Measurements from ENCODE around the gene ZNF69. TPM values are rescaled to one million over a fixed set of nuclear protein-coding genes. Genes with fewer than 3 reads are reported as not detected.
"Not testable (repeated sequence)": the region's sequence is repeated elsewhere in the genome, so short reads cannot be mapped to it uniquely, and the experiment has no call there.

ZNF69 gene
- total RNA-seq, 1 experiment from 2014 or later = 28.7 TPM

DNA sequence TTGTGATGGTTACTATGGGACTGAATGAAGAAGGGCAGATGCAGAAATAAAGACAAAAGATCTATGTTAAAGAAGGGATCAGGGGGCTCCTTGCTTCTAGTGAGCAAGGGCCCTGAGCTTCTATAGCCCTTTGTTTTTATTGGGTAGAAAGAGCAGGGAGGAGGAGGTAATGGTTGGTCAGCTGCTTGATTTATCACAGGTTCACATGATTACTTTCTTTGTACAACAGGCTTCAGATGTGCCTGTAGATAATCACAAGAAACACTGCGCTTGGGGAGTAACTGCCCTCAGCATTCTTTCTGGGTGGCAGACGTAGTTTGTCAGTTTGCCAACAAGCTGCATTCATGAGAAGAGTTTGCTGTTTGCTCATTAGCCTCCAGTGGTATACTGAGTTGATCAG lies 43.9 kb upstream of the ZNF69 start (continued):
- TF ChIP-seq, protein P1, sequence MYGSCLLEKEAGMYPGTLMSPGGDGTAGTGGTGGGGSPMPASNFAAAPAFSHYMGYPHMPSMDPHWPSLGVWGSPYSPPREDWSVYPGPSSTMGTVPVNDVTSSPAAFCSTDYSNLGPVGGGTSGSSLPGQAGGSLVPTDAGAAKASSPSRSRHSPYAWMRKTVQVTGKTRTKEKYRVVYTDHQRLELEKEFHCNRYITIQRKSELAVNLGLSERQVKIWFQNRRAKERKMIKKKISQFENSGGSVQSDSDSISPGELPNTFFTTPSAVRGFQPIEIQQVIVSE (CRISPR knock-in tag; IDR thresholded peaks at IDR 0.05; ENCODE audit: borderline replicate concordance) = no peak
- TF ChIP-seq ZNF232 (CRISPR knock-in tag; IDR thresholded peaks at IDR 0.05) (no peak), SOX15 (CRISPR knock-in tag; IDR thresholded peaks at IDR 0.05) (no peak), ZNF263 (CRISPR knock-in tag; IDR thresholded peaks at IDR 0.05; ENCODE audit: low read depth) (no peak), AFF4 (CRISPR knock-in tag; IDR thresholded peaks at IDR 0.05; ENCODE audit: borderline replicate concordance) (no peak), EMX1 (CRISPR knock-in tag; IDR thresholded peaks at IDR 0.05) (no peak)
- TF ChIP-seq, protein P2, sequence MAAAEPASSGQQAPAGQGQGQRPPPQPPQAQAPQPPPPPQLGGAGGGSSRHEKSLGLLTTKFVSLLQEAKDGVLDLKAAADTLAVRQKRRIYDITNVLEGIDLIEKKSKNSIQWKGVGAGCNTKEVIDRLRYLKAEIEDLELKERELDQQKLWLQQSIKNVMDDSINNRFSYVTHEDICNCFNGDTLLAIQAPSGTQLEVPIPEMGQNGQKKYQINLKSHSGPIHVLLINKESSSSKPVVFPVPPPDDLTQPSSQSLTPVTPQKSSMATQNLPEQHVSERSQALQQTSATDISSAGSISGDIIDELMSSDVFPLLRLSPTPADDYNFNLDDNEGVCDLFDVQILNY (CRISPR knock-in tag; IDR thresholded peaks at IDR 0.05) = no peak

GRCh38 chr19:11847615-11848014 lies 40.0 kb upstream of the ZNF69 start:
- peak overlapping the region; percentile 88 for H3K27ac Mint-ChIP-seq
- POLR2A ChIA-PET = interaction anchor here (0.8 to 1.3 kb wide), 3 partner anchors 8 to 50 kb away, joined by 3 to 4 read pairs (median 3); partner anchors contain the start of gene ZNF491
- peaks cover 11% of the 10 kb centered on the region; the same call in 1 of the 2 replicates for H3K36me3 Mint-ChIP-seq
- peak; percentile 73 for ATAC-seq
- H3K27me3 Mint-ChIP-seq (ENCODE audit: low read depth) = peaks cover 22% of the 10 kb centered on the region
- peak overlapping the region; percentile 80 for H3K4me3 Mint-ChIP-seq
- H3K9me3 Mint-ChIP-seq = not testable (repeated sequence)
- CTCF ChIA-PET = interaction anchor here (0.9 to 2.4 kb wide), 14 partner anchors 9 to 293 kb away, joined by 3 to 27 read pairs (median 5); partner anchors contain the start of genes ZNF20, ZNF440, ZNF441 and ZNF491
- peaks cover 24% of the 10 kb centered on the region for H3K4me1 Mint-ChIP-seq
- peak; percentile 61 for DNase-seq (ENCODE audit: low spot score)

- DNase-seq (ENCODE audit: low spot score) = no peak
- peaks cover 24% of the 10 kb centered on the region for H3K4me1 Mint-ChIP-seq
Measured at GRCh38 chr19:11848200-11848593, 39.4 kb upstream of the ZNF69 start.

More at GRCh38 chr19:11848200-11848593, 39.4 kb upstream of the ZNF69 start:
- Mint-ChIP-seq H3K36me3 (peaks cover 14% of the 10 kb centered on the region), H3K27me3 (ENCODE audit: low read depth) (peaks cover 22% of the 10 kb centered on the region), H3K4me3 (peak overlapping the region; percentile 80), H3K27ac (peak overlapping the region; percentile 47; the same call in 1 of the 2 replicates), H3K9me3 (peaks cover 3% of the 10 kb centered on the region)
- ChIA-PET POLR2A (interaction anchor here (0.8 to 1.4 kb wide), 5 partner anchors 9 to 292 kb away, joined by 3 to 6 read pairs (median 3); partner anchors contain the start of genes ZNF20, ZNF491 and ZNF69), CTCF (interaction anchor here (0.6 to 2.4 kb wide), 17 partner anchors 10 to 292 kb away, joined by 3 to 27 read pairs (median 4); partner anchors contain the start of genes ZNF20, ZNF440, ZNF441 and ZNF491)
- no peak for ATAC-seq
- TF ChIP-seq ZNF232 (CRISPR knock-in tag; IDR thresholded peaks at IDR 0.05) (no peak), KAT7 (CRISPR knock-in tag; IDR thresholded peaks at IDR 0.05; ENCODE audit: borderline replicate concordance) (no peak), PRDM15 (CRISPR knock-in tag; IDR thresholded peaks at IDR 0.05) (no peak), MXD4 (CRISPR knock-in tag; IDR thresholded peaks at IDR 0.05; ENCODE audit: borderline replicate concordance) (no peak), NR3C1 (CRISPR knock-in tag; conservative IDR thresholded peaks at IDR 0.05; ENCODE audit: low read depth) (no peak), TP53 (CRISPR knock-in tag; IDR thresholded peaks at IDR 0.05) (no peak), ZBTB21 (CRISPR knock-in tag; IDR thresholded peaks at IDR 0.05; ENCODE audit: borderline replicate concordance) (no peak)
- TF ChIP-seq, protein P3, sequence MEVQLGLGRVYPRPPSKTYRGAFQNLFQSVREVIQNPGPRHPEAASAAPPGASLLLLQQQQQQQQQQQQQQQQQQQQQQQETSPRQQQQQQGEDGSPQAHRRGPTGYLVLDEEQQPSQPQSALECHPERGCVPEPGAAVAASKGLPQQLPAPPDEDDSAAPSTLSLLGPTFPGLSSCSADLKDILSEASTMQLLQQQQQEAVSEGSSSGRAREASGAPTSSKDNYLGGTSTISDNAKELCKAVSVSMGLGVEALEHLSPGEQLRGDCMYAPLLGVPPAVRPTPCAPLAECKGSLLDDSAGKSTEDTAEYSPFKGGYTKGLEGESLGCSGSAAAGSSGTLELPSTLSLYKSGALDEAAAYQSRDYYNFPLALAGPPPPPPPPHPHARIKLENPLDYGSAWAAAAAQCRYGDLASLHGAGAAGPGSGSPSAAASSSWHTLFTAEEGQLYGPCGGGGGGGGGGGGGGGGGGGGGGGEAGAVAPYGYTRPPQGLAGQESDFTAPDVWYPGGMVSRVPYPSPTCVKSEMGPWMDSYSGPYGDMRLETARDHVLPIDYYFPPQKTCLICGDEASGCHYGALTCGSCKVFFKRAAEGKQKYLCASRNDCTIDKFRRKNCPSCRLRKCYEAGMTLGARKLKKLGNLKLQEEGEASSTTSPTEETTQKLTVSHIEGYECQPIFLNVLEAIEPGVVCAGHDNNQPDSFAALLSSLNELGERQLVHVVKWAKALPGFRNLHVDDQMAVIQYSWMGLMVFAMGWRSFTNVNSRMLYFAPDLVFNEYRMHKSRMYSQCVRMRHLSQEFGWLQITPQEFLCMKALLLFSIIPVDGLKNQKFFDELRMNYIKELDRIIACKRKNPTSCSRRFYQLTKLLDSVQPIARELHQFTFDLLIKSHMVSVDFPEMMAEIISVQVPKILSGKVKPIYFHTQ (CRISPR knock-in tag; IDR thresholded peaks at IDR 0.05) = no peak
- TF ChIP-seq, protein P4, sequence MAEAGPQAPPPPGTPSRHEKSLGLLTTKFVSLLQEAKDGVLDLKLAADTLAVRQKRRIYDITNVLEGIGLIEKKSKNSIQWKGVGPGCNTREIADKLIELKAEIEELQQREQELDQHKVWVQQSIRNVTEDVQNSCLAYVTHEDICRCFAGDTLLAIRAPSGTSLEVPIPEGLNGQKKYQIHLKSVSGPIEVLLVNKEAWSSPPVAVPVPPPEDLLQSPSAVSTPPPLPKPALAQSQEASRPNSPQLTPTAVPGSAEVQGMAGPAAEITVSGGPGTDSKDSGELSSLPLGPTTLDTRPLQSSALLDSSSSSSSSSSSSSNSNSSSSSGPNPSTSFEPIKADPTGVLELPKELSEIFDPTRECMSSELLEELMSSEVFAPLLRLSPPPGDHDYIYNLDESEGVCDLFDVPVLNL (CRISPR knock-in tag; IDR thresholded peaks at IDR 0.05; ENCODE audit: borderline replicate concordance, low read depth) = no peak

Data from WTC11 (cell line).